Neural progenitor cell (in vitro differentiated cells): ENCODE results near the gene MVD. TPM values are rescaled to one million over a fixed set of nuclear protein-coding genes. Genes with fewer than 3 reads are reported as not detected.
A peak's percentile ranks its signal among the peaks of the same experiment; 100 is the strongest.

Experiments used
- DNase-seq: peaks from one replicate; pipeline ENCODE4 v3.0.0-alpha.2; 2016; ENCODE audit warnings: low spot score
- H2AFZ ChIP-seq: fragments of 200-600 bp; sonication (generic); replicated peaks from 2 replicates; pipeline ENCODE4 v1.6.1; 2016; ENCODE audit warnings: antibody characterized with exemption
- H3F3A ChIP-seq: fragments of 200-600 bp; sonication (generic); 2 replicates; pipeline ENCODE4 v1.6.1; 2016; ENCODE audit warnings: antibody characterized with exemption, low read depth
- H3K27ac ChIP-seq: fragments of 200-600 bp; sonication (generic); 2 replicates; pipeline ENCODE4 v1.5.1; 2016; ENCODE audit warnings: mild to moderate bottlenecking
- H3K27me3 ChIP-seq: fragments of 200-600 bp; sonication (generic); 2 replicates; pipeline ENCODE4 v1.6.1; 2016; ENCODE audit warnings: mild to moderate bottlenecking, moderate library complexity
- H3K36me3 ChIP-seq: fragments of 200-600 bp; sonication (generic); 2 replicates; pipeline ENCODE4 v1.5.1; 2016
- H3K4me1 ChIP-seq: fragments of 200-600 bp; sonication (generic); 2 replicates; pipeline ENCODE4 v1.6.1; 2016; ENCODE audit warnings: mixed run types
- H3K4me2 ChIP-seq: fragments of 200-600 bp; sonication (generic); 2 replicates; pipeline ENCODE4 v1.6.1; 2016
- H3K4me3 ChIP-seq: fragments of 200-600 bp; sonication (generic); 2 replicates; pipeline ENCODE4 v1.5.1; 2016
- H3K79me2 ChIP-seq: fragments of 200-600 bp; sonication (generic); 2 replicates; pipeline ENCODE4 v1.6.1; 2016; ENCODE audit warnings: low read depth
- H3K9ac ChIP-seq: fragments of 200-600 bp; sonication (generic); 2 replicates; pipeline ENCODE4 v1.6.1; 2016
- H3K9me3 ChIP-seq: fragments of 200-600 bp; sonication (generic); 2 replicates; pipeline ENCODE4 v1.5.1; 2016; ENCODE audit warnings: low read depth
- H4K20me1 ChIP-seq: fragments of 200-600 bp; sonication (generic); 2 replicates; pipeline ENCODE4 v1.6.1; 2016; ENCODE audit warnings: low read depth
- H3K27ac Mint-ChIP-seq: 3 replicates; pipeline ENCODE4 v1.8.0; 2021; ENCODE audit warnings: mixed read lengths
- H3K27me3 Mint-ChIP-seq: 2 replicates; pipeline ENCODE4 v1.8.0; 2022; ENCODE audit warnings: low read depth, mild to moderate bottlenecking, inconsistent platforms, moderate library complexity, mixed read lengths; ENCODE audit not compliant: insufficient read depth
- H3K36me3 Mint-ChIP-seq: 3 replicates; pipeline ENCODE4 v1.8.0; 2021; ENCODE audit warnings: mixed read lengths
- H3K4me1 Mint-ChIP-seq: 3 replicates; pipeline ENCODE4 v1.8.0; 2021; ENCODE audit warnings: mixed read lengths
- H3K4me3 Mint-ChIP-seq: 3 replicates; pipeline ENCODE4 v1.8.0; 2021; ENCODE audit warnings: mild to moderate bottlenecking, moderate library complexity, mixed read lengths
- H3K9me3 Mint-ChIP-seq: 3 replicates; pipeline ENCODE4 v1.8.0; 2020; ENCODE audit warnings: mixed read lengths
- CTCF ChIP-seq: fragments of 200-600 bp; sonication (generic); IDR thresholded peaks from 2 replicates; pipeline ENCODE4 v1.5.1; 2017; ENCODE audit warnings: antibody characterized with exemption, mild to moderate bottlenecking
- EZH2 ChIP-seq: fragments of 200-600 bp; sonication (generic); IDR thresholded peaks from 2 replicates; pipeline ENCODE4 v1.6.1; 2017; ENCODE audit warnings: antibody characterized with exemption, mild to moderate bottlenecking, moderate library complexity
- EZH2phosphoT487 ChIP-seq: fragments of 200-600 bp; sonication (generic); IDR thresholded peaks from 2 replicates; pipeline ENCODE4 v1.6.1; 2017; ENCODE audit warnings: antibody characterized with exemption
- total RNA-seq: library from RNA; depleted of rRNA; stranded (reverse); fragments of >200 nt; gene quantifications from 2 replicates; pipeline ENCODE4 v1.2.3, GENCODE V29; 2015; ENCODE audit warnings: low replicate concordance

Gene MVD
- total RNA-seq, 1 donor from 2014 or later = 12.7 TPM

- Histone ChIP-seq H3K4me2 (peak overlapping the region; percentile 99), H4K20me1 (peaks cover 19% of the 10 kb centered on the region), H3K9ac (peak overlapping the region; percentile 84), H3K79me2 (peaks cover 42% of the 10 kb centered on the region), H3K27me3 (no peaks in the 10 kb centered on the region), H3K4me3 (peak overlapping the region; percentile 99), H3F3A (no peaks in the 10 kb centered on the region), H2AFZ (peak overlapping the region; percentile 94), H3K9me3 (no peaks in the 10 kb centered on the region), H3K27ac (no peak overlapping the region), H3K36me3 (no peaks in the 10 kb centered on the region), H3K4me1 (peaks cover 10% of the 10 kb centered on the region)
- Mint-ChIP-seq H3K36me3 (no peaks in the 10 kb centered on the region), H3K27me3 (no peaks in the 10 kb centered on the region), H3K4me3 (peak overlapping the region; percentile 92), H3K4me1 (peaks cover 22% of the 10 kb centered on the region), H3K27ac (no peak overlapping the region), H3K9me3 (no peaks in the 10 kb centered on the region)
- DNase-seq = peak; percentile 67
- no peak for TF ChIP-seq EZH2phosphoT487
- TF ChIP-seq EZH2 = no peak
- no peak for TF ChIP-seq CTCF
Measured at GRCh38 chr16:88705801-88706228, 42.9 kb upstream of the MVD start.

- peak overlapping the region; percentile 92 for H3K4me3 Mint-ChIP-seq
- no peak for TF ChIP-seq EZH2phosphoT487
- TF ChIP-seq EZH2 = no peak
- TF ChIP-seq CTCF = no peak
- H3K27ac Mint-ChIP-seq = peak overlapping the region; percentile 53
- H3K9me3 Mint-ChIP-seq = no peaks in the 10 kb centered on the region
- peak overlapping the region; percentile 99 for H3K4me2 ChIP-seq
- H3K27me3 Mint-ChIP-seq = no peaks in the 10 kb centered on the region
- H3F3A ChIP-seq = no peaks in the 10 kb centered on the region
- H3K27ac ChIP-seq = no peak overlapping the region
- H4K20me1 ChIP-seq = peaks cover 19% of the 10 kb centered on the region
- peak overlapping the region; percentile 84 for H3K9ac ChIP-seq
- H2AFZ ChIP-seq = no peak overlapping the region
- peak overlapping the region; percentile 99 for H3K4me3 ChIP-seq
- DNase-seq = no peak
- peaks cover 10% of the 10 kb centered on the region for H3K4me1 ChIP-seq
- peaks cover 42% of the 10 kb centered on the region for H3K79me2 ChIP-seq
- H3K27me3 ChIP-seq = no peaks in the 10 kb centered on the region
- no peaks in the 10 kb centered on the region for H3K9me3 ChIP-seq
- no peaks in the 10 kb centered on the region for H3K36me3 Mint-ChIP-seq
- H3K4me1 Mint-ChIP-seq = peaks cover 22% of the 10 kb centered on the region
- no peaks in the 10 kb centered on the region for H3K36me3 ChIP-seq
Measured at GRCh38 chr16:88705076-88705684, 42.3 kb upstream of the MVD start.

- Histone ChIP-seq H3K4me1 (peaks cover 10% of the 10 kb centered on the region), H3K36me3 (no peaks in the 10 kb centered on the region), H2AFZ (no peak overlapping the region), H3K79me2 (peaks cover 35% of the 10 kb centered on the region), H3K4me2 (no peak overlapping the region), H3K9me3 (no peaks in the 10 kb centered on the region), H3K4me3 (no peak overlapping the region), H3F3A (no peaks in the 10 kb centered on the region), H3K27me3 (no peaks in the 10 kb centered on the region), H4K20me1 (peaks cover 19% of the 10 kb centered on the region), H3K9ac (no peak overlapping the region), H3K27ac (no peak overlapping the region)
- Mint-ChIP-seq H3K9me3 (no peaks in the 10 kb centered on the region), H3K4me1 (peaks cover 22% of the 10 kb centered on the region), H3K36me3 (no peaks in the 10 kb centered on the region), H3K27me3 (no peaks in the 10 kb centered on the region), H3K27ac (no peak overlapping the region), H3K4me3 (peak overlapping the region; percentile 92)
- TF ChIP-seq CTCF (no peak), EZH2 (no peak), EZH2phosphoT487 (no peak)
- no peak for DNase-seq
Measured at GRCh38 chr16:88703486-88704309, 40.8 kb upstream of the MVD start.
